ENCODE data around the gene FKBP1A.

FKBP1A gene

DNA sequence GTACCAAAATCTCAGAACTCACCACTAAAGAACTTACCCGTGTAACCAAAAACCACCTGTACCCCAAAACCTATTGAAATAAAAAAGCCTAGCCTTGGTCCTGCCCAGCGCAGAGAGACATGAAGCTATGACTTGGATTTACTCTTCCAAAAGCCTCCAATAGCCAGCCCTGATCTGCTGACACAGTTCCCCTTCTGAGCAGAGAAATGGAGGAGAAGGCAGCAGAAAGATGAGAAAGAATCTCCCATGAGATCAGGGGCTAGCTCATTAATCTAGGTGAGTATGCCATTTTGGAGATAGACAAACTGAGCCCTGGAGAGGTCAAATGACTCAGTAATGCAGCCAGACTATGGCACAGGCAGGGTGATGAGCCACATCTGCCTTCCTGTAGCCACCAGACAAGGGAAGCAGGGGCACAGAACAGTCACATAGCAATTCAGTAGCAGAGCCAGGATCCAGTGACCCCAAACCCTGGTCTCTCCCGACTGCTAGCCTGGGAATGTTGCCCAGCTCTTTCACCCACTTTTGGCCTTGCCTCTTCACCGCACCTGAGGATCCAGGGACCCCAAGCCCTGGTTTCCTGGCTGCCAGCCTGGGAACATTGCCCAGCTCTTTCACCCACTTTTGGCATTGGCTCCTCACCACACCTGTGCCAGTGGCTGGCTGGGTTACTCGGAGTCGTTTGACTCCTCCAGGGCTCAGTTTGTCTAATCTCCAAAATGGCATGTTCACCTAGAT is 56.7 kb downstream of the FKBP1A start (continued):
- TF ChIP-seq TOX (CRISPR knock-in tag; IDR thresholded peaks at IDR 0.05; ENCODE audit: borderline replicate concordance) (no peak), ISL1 (CRISPR knock-in tag; IDR thresholded peaks at IDR 0.05) (no peak), OSR1 (CRISPR knock-in tag; IDR thresholded peaks at IDR 0.05) (no peak)

DNA sequence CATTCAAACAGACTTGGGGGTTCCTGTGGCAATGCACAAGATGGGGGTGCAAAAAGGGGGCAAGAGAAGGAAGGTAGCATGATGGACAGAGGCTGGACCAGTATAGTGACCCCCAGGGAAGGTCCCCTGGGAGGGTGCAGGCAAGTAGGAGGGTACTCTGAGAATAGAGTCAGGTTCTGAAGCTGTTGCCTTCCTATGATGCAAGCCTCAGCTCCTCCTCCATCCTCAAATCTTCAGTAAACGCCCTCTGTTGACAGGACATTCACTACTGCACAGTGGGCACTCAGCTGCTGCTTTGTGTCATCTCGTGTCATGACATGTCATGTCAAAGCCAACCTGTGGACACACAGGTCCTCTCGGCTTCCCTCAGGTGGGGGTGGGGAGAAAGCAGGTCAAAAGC is 58.1 kb downstream of the FKBP1A start:
- TF ChIP-seq OSR1 (CRISPR knock-in tag; IDR thresholded peaks at IDR 0.05) (no peak), BACH2 (CRISPR knock-in tag; IDR thresholded peaks at IDR 0.05; ENCODE audit: borderline replicate concordance) (no peak), SNAI2 (CRISPR knock-in tag; IDR thresholded peaks at IDR 0.05) (no peak), ZFP30 (CRISPR knock-in tag; IDR thresholded peaks at IDR 0.05) (no peak), ZNF8 (CRISPR knock-in tag; IDR thresholded peaks at IDR 0.05) (no peak), ISL1 (CRISPR knock-in tag; IDR thresholded peaks at IDR 0.05) (no peak), ARNTL (CRISPR knock-in tag; IDR thresholded peaks at IDR 0.05; ENCODE audit: borderline replicate concordance, low read depth) (no peak), ESRRG (CRISPR knock-in tag; IDR thresholded peaks at IDR 0.05) (no peak)
- ATAC-seq: no peak

DNA sequence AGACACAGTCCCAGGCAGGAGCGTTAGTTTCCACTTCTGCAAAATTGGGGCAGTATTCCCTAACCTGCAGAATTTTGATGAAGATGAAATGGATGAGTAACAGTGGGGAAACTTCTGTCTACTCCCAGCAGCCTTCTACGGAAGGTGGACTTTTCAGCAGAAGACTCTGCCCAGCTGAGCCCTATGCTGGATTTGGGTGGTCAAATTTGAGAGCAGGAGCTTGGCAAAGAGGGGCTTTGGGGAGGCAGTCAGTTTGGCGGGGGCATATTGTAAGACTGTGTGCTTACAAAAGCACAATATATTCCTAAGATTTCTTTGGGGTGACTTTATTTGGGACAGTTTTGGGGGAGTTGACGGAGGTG is 58.5 kb downstream of the FKBP1A start:
- no peak for ATAC-seq
- TF ChIP-seq, protein P1, sequence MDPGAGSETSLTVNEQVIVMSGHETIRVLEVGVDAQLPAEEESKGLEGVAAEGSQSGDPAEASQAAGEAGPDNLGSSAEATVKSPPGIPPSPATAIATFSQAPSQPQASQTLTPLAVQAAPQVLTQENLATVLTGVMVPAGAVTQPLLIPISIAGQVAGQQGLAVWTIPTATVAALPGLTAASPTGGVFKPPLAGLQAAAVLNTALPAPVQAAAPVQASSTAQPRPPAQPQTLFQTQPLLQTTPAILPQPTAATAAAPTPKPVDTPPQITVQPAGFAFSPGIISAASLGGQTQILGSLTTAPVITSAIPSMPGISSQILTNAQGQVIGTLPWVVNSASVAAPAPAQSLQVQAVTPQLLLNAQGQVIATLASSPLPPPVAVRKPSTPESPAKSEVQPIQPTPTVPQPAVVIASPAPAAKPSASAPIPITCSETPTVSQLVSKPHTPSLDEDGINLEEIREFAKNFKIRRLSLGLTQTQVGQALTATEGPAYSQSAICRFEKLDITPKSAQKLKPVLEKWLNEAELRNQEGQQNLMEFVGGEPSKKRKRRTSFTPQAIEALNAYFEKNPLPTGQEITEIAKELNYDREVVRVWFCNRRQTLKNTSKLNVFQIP (CRISPR knock-in tag; IDR thresholded peaks at IDR 0.05; ENCODE audit: borderline replicate concordance, low read depth): no peak
- TF ChIP-seq ESRRG (CRISPR knock-in tag; IDR thresholded peaks at IDR 0.05): no peak
- no peak for TF ChIP-seq ZC3H10 (CRISPR knock-in tag; IDR thresholded peaks at IDR 0.05)
- no peak for TF ChIP-seq ARNTL (CRISPR knock-in tag; IDR thresholded peaks at IDR 0.05; ENCODE audit: borderline replicate concordance, low read depth)
- no peak for TF ChIP-seq RARB (CRISPR knock-in tag; IDR thresholded peaks at IDR 0.05)
- no peak for TF ChIP-seq BACH2 (CRISPR knock-in tag; IDR thresholded peaks at IDR 0.05; ENCODE audit: borderline replicate concordance)
- TF ChIP-seq, protein P2, sequence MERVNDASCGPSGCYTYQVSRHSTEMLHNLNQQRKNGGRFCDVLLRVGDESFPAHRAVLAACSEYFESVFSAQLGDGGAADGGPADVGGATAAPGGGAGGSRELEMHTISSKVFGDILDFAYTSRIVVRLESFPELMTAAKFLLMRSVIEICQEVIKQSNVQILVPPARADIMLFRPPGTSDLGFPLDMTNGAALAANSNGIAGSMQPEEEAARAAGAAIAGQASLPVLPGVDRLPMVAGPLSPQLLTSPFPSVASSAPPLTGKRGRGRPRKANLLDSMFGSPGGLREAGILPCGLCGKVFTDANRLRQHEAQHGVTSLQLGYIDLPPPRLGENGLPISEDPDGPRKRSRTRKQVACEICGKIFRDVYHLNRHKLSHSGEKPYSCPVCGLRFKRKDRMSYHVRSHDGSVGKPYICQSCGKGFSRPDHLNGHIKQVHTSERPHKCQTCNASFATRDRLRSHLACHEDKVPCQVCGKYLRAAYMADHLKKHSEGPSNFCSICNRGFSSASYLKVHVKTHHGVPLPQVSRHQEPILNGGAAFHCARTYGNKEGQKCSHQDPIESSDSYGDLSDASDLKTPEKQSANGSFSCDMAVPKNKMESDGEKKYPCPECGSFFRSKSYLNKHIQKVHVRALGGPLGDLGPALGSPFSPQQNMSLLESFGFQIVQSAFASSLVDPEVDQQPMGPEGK (CRISPR knock-in tag; IDR thresholded peaks at IDR 0.05; ENCODE audit: borderline replicate concordance): no peak
- TF ChIP-seq, protein P3, sequence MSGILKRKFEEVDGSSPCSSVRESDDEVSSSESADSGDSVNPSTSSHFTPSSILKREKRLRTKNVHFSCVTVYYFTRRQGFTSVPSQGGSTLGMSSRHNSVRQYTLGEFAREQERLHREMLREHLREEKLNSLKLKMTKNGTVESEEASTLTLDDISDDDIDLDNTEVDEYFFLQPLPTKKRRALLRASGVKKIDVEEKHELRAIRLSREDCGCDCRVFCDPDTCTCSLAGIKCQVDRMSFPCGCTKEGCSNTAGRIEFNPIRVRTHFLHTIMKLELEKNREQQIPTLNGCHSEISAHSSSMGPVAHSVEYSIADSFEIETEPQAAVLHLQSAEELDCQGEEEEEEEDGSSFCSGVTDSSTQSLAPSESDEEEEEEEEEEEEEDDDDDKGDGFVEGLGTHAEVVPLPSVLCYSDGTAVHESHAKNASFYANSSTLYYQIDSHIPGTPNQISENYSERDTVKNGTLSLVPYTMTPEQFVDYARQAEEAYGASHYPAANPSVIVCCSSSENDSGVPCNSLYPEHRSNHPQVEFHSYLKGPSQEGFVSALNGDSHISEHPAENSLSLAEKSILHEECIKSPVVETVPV (CRISPR knock-in tag; IDR thresholded peaks at IDR 0.05): no peak
- TF ChIP-seq, protein P4, sequence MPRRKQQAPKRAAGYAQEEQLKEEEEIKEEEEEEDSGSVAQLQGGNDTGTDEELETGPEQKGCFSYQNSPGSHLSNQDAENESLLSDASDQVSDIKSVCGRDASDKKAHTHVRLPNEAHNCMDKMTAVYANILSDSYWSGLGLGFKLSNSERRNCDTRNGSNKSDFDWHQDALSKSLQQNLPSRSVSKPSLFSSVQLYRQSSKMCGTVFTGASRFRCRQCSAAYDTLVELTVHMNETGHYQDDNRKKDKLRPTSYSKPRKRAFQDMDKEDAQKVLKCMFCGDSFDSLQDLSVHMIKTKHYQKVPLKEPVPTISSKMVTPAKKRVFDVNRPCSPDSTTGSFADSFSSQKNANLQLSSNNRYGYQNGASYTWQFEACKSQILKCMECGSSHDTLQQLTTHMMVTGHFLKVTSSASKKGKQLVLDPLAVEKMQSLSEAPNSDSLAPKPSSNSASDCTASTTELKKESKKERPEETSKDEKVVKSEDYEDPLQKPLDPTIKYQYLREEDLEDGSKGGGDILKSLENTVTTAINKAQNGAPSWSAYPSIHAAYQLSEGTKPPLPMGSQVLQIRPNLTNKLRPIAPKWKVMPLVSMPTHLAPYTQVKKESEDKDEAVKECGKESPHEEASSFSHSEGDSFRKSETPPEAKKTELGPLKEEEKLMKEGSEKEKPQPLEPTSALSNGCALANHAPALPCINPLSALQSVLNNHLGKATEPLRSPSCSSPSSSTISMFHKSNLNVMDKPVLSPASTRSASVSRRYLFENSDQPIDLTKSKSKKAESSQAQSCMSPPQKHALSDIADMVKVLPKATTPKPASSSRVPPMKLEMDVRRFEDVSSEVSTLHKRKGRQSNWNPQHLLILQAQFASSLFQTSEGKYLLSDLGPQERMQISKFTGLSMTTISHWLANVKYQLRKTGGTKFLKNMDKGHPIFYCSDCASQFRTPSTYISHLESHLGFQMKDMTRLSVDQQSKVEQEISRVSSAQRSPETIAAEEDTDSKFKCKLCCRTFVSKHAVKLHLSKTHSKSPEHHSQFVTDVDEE (CRISPR knock-in tag; IDR thresholded peaks at IDR 0.05): no peak
- TF ChIP-seq ZNF8 (CRISPR knock-in tag; IDR thresholded peaks at IDR 0.05): no peak
- TF ChIP-seq ISL1 (CRISPR knock-in tag; IDR thresholded peaks at IDR 0.05): no peak
- no peak for TF ChIP-seq ZNF565 (CRISPR knock-in tag; conservative IDR thresholded peaks at IDR 0.05; ENCODE audit: low read depth)
- no peak for TF ChIP-seq TCF4 (CRISPR knock-in tag; IDR thresholded peaks at IDR 0.05; ENCODE audit: borderline replicate concordance)

DNA sequence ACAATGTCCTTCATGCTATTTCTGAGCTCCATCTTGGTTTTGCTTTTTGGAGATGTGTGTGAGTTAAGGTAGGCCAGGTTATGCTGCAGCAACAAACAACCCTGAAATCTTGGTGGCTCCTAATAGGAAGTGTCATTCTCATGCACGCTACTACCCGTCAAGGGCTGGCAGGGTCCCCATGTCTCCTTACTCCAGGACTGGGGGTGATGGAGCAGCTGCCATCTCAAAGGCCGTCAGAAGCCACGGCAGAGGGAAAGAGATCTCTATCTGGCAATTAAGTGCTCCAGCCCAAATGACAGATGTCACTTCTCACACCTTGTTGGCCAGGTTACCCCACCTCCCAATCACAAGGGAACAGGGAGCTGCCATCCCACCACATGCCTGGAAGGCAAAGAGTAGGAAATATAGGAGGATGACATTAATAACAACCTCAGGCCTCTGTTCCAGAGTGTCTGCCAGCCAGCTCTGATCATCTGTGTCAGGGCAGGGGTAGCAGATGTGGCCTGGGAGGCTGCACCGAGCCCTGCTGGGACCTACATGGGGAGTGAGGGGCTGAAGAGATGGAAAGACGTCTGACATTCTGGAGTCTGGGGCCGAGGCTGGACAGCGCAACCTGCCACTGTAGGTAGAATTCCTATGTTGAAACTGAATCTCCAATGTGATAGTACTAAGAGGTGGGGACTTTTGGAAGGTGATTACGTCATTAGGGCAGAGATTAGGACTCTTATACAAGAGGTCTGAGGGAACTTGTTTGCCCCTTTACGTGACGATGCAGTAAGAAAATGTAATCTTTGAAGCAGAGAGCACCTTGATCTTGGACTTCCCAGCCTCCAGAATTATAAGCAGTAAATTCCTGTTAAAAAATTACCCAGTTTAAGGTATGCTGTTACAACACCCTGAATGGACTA is 59.1 kb downstream of the FKBP1A start:
- no peak for ATAC-seq
- TF ChIP-seq ISL1 (CRISPR knock-in tag; IDR thresholded peaks at IDR 0.05) (no peak), ZNF70 (CRISPR knock-in tag; IDR thresholded peaks at IDR 0.05) (no peak), ZFP3 (CRISPR knock-in tag; IDR thresholded peaks at IDR 0.05) (no peak), ZFP30 (CRISPR knock-in tag; IDR thresholded peaks at IDR 0.05) (no peak), SNAI2 (CRISPR knock-in tag; IDR thresholded peaks at IDR 0.05) (no peak), ESRRG (CRISPR knock-in tag; IDR thresholded peaks at IDR 0.05) (no peak), BACH2 (CRISPR knock-in tag; IDR thresholded peaks at IDR 0.05; ENCODE audit: borderline replicate concordance) (no peak)
- TF ChIP-seq, protein P2 (CRISPR knock-in tag; IDR thresholded peaks at IDR 0.05; ENCODE audit: borderline replicate concordance): no peak
- TF ChIP-seq, protein P1 (CRISPR knock-in tag; IDR thresholded peaks at IDR 0.05; ENCODE audit: borderline replicate concordance, low read depth): no peak
